Esophagus muscularis mucosa (tissue), 3 donors: ENCODE results near the gene HEATR5B.

Experiments used
- CTCF ChIP-seq, 3 experiments: fragments of 200-600 bp in 2 of 3; fragments of 450-650 bp in 1 of 3; sonication (generic) in 2 of 3; IDR thresholded peaks; one replicate each; pipeline ENCODE4 v1.5.1; 2017 to 2019; ENCODE audit warnings: antibody characterized with exemption in 3 of 3, mild to moderate bottlenecking in 2 of 3, moderate library complexity in 1 of 3
- POLR2A ChIP-seq: fragments of 450-650 bp; IDR thresholded peaks from one replicate; pipeline ENCODE4 v1.6.1; 2017; ENCODE audit warnings: antibody characterized with exemption, moderate library complexity, mild to moderate bottlenecking, low read depth

GRCh38 chr2:37117566-37117965 lies 33.4 kb upstream of the HEATR5B start:
- TF ChIP-seq CTCF (IDR thresholded peaks at IDR 0.05), result no peak
- TF ChIP-seq POLR2A, result no peak
